Muscle of arm (tissue), 12 donors: ENCODE results near the gene ZPBP. TPM values are rescaled to one million over a fixed set of nuclear protein-coding genes. Genes with fewer than 3 reads are reported as not detected.
A peak's percentile ranks its signal among the peaks of the same experiment; 100 is the strongest.
"Not testable (repeated sequence)": the region's sequence is repeated elsewhere in the genome, so short reads cannot be mapped to it uniquely, and the experiment has no call there.

ENCODE experiments used
- DNase-seq: peaks from one replicate; pipeline ENCODE4 v3.0.0-alpha.2; 2013
- polyA plus RNA-seq, 12 donors: library from polyadenylated mRNA; unstranded; fragments of 120-200 nt; gene quantifications; one replicate each; pipeline ENCODE4 v1.2.1, GENCODE V29; 2013; ENCODE audit not compliant: insufficient read length in 12 of 12

Gene ZPBP
- polyA plus RNA-seq, 12 donors = not detected

DNA sequence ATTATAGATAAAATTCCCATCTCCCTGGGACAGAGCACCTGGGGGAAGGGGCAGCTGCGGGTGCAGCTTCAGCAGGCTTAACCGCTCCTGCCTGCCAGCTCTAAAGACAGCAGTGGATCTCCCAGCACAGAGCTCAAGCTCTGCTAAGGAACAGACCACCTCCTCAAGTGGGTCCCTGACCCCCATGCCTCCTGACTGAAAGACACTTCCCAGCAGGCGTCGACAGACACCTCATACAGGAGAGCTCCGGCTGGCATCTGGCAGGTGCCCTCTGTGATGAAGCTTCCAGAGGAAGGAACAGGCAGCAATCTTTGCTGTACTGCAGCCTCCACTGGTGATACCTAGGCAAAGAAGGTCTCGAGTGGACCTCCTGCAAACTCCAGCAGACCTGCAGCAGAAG is 51.9 kb downstream of the ZPBP start:
- not testable (repeated sequence) for DNase-seq

DNA sequence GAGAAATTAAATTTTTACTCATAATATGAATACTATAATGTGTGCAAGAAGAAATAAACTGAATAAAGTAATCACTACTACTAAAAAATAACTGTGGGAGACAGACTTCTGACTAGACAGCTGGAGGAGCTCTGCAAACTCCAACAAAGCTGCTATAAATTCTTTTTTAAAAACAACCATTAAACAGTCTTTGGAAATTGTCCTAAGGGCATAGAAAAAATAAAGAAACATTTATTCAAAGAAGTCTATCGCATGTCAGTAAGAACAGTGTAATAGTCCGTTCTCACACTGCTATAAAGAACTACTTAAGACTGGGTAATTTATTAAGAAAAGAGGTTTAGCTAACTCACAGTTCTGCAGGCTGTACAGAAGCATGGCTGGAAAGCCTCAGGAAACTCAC is 56.0 kb downstream of the ZPBP start:
- DNase-seq = no peak

DNA sequence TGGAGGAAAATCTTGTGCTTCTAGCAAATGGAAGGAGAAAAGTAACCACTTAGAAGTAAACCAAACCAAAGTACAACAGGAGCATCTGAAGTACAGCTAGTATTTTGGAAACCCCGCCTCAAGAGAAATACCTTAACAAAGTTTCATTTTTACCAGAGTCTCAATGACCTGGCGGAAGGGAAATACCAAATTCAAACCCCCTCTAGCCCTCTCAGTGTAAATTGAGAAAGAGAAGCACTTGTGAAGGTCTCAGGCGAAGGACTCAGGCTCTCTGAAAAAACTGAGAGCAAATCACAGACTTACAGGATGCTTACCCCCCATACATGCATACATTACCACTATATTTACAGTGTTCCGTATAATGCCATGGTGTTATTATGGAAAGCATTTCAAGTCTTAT is 70.1 kb downstream of the ZPBP start:
- no peak for DNase-seq

DNA sequence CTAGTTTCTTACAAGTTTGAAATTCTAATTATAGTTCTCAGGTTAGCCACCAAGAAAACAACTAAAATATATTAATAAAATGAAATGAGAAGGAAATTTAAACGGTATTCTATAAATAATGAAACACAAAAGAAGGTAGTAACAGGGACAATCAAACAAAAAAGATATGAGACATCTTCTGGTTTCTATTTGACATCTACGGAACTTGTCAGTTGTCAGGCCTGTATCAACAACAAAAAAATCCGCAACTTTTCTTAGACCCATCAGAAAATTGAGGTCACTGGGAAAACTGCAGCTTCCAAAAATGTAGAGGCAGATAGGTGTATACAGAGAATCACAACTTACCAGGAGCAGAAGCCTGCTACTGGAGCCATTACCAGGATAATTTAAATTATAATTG is 70.6 kb downstream of the ZPBP start:
- DNase-seq = no peak

DNA sequence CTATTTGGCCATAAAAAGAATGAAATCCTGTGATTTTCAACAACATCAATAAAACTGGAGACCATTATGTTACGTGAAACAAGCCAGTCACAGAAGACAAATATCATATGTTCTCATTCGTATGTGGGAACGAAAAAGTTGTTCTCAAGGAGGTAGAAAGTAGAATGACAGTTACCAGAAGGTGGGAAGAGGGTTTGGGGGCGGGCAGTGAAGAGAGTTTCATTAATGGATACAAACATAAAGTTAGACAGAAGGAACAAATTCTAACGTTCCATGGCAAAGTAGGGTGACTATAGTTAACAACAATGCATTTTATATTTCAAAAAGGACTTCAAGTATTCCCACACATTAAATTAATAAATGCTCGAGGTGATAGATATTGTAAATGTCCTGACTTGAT is 97.4 kb downstream of the ZPBP start:
- DNase-seq = no peak

DNA sequence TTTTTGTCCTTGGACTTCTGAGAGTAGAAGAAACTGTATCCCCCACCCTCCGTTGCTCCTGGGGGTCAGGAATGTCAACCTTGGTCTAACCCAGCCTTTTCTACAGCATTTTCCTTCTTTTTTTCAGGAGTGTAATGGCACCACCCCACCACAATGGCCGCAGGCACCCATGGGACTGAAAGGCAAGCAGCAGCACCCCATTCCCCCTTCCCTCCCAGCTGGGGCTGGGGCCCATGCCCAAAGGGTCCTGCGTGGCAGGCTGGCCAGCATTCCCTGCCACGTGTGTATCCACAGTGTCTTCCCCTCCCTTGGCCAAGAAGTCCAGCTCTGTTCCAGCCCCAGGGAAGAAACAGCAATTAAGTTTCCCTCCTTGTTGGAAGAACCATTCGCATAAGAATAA is 106.9 kb downstream of the ZPBP start:
- no peak for DNase-seq

DNA sequence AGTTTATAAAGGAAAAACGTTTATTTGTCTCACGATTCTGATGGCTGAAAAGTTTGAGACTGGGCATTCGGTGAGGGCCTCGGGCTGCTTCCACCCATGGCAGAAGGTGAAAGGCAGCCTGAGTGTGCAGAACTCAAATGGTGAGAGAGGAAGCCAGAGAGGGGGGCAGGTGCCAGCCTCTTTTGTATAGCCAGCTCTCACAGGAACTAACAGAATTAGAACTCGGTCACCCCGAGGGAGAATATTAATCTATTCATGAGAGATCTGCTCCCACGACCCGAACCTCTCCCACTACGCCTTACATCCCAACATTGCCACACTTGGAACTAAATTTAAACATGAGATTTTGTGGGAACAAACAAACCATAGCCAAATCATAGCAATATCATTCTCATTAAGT is 112.6 kb downstream of the ZPBP start:
- DNase-seq = no peak

DNA sequence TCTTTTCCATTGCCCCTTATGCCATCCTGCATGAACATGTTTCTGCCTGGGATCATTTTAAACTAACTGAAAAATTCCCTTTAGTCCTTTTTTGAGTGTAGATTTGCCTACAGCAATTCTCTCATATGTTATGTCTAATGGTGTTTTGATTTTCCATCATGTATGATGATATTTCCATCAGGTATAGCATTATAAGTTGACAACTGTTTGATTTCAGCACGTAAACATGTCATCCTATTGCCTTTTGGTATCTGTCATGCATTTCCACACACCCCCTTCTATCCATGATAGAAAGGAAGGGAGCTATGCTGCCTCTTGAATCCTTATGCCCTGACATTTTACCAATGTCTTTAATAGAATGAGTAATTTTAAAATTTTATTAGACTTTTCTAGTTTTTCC is 116.8 kb downstream of the ZPBP start:
- no peak for DNase-seq

DNA sequence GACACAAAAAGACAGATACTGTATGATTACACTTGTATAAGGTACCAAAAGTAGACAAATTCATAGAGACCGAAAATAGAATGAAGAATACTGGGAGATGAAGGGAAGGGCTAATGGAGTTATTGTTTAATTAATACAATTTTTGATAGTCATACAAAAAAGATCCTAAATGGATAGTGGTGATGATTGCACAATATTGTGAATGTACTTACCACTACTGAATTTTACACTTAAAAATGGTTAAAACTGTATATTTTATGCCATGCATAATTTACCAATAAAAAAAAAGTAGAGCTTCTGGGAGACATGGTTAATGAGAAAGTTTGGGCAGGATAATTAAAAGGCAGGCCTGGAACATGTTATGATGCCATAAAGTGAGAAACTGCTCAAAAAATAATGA is 119.0 kb downstream of the ZPBP start:
- DNase-seq = no peak

DNA sequence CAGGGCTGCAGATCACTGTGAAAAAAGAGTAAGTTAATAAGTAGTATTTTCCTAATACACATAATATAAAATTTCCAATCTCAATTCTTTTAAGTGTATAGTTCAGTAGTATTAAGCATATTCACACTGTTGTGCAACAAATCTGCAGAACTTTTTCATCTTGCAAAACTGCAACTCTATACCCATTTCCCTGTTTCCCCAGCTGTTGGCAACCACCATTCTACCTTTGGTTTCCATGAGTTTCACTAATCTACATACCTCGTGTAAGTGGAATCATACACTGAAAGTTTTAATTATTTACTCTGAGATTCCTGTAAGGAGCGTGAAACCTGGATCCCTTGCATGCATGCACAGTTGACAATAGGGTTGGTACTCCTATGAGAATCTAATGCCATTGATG is 155.4 kb downstream of the ZPBP start:
- no peak for DNase-seq

DNA sequence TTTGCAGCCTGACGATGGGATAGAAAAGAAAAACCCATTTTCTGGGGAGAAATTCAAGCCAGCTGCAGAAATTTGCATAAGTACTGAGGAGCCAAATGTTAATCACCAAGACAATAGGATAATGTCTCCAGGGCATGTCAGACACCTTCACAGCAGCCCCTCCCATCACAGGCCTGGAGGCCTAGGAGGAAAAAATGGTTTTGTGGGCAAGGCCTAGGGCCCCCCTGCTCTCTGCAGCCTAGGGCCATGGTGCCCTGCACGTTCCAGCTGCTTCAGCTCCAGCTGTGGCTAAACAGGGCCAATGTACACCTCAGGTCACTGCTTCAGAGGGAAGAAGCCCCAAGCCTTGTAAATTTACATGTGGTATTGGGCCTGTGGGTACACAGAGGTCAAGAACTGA is 161.4 kb downstream of the ZPBP start:
- no peak for DNase-seq

DNA sequence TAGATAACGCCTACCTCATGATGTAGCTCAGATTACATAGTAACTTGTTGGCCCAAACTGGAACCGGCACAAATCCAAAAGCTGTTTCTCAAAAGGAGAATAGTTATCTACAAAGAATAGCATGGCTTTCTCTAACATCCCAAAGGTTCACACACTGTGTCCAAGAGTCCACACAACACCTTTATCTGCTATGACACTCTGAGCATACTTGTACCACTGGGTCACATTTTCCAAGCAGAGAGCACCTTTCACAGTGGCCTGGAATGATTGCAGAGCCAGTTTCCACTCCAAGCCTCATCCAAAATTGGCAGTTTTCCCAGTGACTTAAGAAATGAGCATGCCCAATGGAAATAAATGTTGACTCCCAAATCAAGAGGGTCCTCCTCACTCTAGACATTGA is 164.3 kb downstream of the ZPBP start:
- DNase-seq = no peak

DNA sequence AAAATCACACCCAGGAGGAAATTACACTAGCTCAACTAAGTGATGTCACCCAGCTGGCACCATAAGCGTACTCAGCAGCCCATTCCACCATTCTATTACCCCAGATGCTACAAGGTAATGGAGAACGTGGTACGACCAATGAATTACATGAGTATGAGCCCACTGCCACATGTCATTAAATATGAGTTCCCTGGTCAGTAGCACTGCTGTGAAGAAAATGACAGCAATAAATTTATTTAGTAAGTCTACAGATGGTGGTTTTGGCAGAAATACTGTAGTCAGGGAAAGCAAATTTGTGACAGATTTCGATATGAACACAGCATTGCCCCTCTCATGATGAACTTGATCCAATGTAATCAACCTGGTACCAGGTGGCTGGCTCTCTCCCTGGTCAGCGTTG is 165.4 kb downstream of the ZPBP start:
- no peak for DNase-seq

DNA sequence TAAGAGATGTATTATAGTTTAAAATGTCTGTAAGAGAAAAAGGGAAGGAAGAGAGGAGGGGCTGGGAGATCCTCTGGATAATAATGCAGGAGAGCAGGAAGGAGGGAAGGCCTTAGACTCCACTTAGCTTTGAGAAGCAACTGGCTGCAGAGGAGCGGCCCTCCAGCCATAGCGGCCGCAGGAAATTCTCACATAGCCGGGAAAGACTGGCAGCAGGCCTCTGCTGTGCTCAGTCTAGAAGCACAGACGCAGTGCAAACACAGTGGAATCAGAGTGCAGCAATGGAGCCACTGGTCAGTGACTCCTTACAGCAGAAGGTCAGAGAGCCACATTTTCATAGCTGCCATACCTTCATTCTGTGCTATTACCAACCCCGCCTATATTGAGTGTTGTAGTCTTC is 166.3 kb downstream of the ZPBP start:
- no peak for DNase-seq

DNA sequence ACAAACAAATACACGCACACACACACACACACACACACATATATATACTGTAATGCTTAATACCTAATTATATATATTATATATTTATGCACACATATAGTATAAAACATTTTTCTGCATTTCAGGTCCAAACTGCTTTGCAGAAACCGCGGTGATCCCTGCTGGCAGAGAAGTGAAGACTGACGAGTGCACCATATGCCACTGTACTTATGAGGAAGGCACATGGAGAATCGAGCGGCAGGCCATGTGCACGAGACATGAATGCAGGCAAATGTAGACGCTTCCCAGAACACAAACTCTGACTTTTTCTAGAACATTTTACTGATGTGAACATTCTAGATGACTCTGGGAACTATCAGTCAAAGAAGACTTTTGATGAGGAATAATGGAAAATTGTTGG is 181.1 kb downstream of the ZPBP start:
- peak; percentile 2 for DNase-seq

DNA sequence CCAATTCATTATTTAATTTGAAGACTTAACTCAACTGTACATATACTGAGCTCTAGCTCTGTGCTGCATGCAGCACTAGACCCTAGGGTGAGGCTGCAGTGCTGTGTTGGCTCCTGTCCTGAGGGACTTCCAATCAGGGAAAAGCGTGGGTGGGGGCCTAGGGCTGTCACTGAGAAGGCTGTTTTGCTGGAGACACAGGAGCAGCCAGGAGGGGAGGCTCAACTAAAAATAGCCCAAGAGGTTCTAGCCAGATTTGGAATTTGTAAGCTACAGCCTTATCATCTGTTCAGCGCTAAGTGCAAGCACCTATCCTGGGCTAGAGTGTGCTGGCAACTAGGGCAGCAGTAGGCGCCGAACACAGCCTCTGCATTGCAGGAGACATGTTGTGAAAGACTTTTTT is 198.5 kb downstream of the ZPBP start:
- DNase-seq = no peak

DNA sequence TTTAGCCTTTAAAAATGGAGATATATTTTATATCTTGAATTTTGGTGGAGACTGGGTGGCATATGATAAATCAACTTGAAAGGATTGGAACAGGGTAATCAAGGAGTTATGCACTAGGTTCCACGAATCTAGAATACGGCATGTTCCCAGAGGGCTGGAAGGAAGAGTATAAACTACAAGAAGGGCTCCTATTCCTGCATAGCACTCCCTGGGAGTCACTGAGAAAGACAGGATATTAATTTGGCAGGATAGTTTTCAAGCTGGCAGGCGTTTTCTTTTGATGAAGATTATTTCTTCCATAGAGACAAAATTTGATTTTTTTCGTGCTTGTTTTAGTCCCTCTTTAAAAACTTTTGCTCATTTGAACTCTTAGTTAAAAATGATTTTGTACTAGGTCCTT is 199.9 kb downstream of the ZPBP start:
- DNase-seq = no peak

DNA sequence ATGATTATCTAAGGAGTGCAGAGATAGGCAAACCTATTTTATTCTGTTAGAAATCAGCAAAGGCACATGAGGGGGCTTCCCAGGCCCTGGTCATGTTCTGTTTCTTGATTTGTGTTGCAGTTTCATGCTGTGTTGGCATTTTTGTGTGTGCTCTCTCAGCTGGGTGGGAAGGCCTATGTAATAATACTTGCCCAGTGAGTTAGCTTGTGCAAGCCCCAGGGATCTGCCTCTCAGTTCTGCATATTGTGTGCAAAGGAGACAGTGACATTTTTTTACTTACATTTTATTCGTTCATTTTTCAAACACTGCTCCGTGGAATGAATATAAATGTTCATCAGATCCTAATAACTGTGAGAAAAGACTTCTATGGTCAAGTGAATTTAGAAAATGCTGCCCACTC is 200.6 kb downstream of the ZPBP start:
- DNase-seq = no peak

Other genes with a start within 250 kb of the ZPBP start
- gene IKZF1, start 211.5 kb upstream of the ZPBP start, polyA plus RNA-seq = 1 to 10 TPM in 9 of 12 donors, under 1 TPM in 2, not detected in 1; 0.98 to 7.8 (median 1.4) TPM